GM18505 (cell line): ENCODE measurements around the gene GNGT2.

Experiments
- ATAC-seq: cut with Tn5 transposase; IDR thresholded peaks from one replicate; pipeline ENCODE4 v1.9.1; 2021; ENCODE audit not compliant: unreplicated experiment
- POLR2A ChIP-seq: IDR thresholded peaks from 4 replicates; pipeline ENCODE4 v1.6.1; 2011; ENCODE audit warnings: borderline replicate concordance; ENCODE audit not compliant: insufficient read depth, insufficient read length; ENCODE audit errors: extremely low read depth

The GNGT2 gene

DNA sequence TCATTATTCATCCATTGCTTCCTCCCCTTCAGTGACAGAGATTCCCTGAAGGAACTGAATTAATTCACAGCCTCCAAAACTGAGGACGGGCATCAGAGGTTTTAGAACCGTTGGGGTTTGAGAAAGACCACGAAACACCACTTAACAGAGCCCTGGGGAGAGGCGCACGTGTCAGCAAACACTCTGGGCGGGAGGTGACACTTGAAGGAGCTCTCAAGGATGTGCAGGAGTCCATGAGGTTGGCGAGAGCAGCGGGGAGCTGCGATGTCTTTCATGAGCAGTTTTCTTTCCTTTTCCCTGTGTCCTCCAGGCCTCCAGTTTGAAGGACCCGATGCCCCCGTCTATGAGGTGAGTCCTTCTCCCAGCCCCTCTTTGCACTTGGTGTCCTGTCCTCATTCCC lies 54.1 kb downstream of the GNGT2 start:
- no peak for ATAC-seq
- TF ChIP-seq POLR2A = no peak
